GM12864 (cell line): ENCODE data around the gene PDGFA.

Source experiments
- DNase-seq: peaks from one replicate; pipeline ENCODE4 v3.0.0-alpha.2; 2011; ENCODE audit warnings: low read depth
- H3K4me3 ChIP-seq: 2 replicates; pipeline ENCODE4 v1.5.1; 2011; ENCODE audit warnings: mild to moderate bottlenecking, low read depth, low read length, control low read depth
- CTCF ChIP-seq: IDR thresholded peaks from 2 replicates; pipeline ENCODE4 v1.5.1; 2011; ENCODE audit warnings: low read depth, mild to moderate bottlenecking, moderate library complexity, low read length, control low read depth, inconsistent platforms; ENCODE audit errors: missing control alignments

The PDGFA gene

GRCh38 chr7:471191-471865 is 48.3 kb downstream of the PDGFA start:
- no peak for TF ChIP-seq CTCF
- DNase-seq, result no peak
- no peak overlapping the region for H3K4me3 ChIP-seq

DNA sequence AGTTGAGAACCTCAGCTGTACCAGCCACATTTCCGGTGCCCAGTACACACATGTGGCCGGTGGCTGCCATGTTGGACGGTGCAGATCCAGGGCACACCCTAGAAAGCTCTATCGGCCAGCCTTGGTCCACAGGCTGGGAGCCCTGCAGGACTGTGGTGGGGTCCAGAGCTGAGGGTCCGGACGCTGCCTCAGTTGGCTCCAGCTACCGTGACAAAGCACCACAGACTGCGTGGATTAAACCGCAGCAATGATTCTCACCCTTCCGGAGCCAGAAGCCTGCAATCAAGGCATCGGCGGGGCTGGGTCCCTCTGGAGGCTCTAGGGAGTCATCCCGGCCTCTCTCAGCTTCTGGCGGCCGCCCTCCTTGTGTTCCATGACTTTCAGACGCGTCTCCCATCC is 50.1 kb downstream of the PDGFA start:
- TF ChIP-seq CTCF, result no peak
- no peak for DNase-seq
- H3K4me3 ChIP-seq, result no peak overlapping the region

GRCh38 chr7:468681-469562 is 50.7 kb downstream of the PDGFA start:
- no peak for TF ChIP-seq CTCF
- DNase-seq, result no peak
- no peak overlapping the region for H3K4me3 ChIP-seq

DNA sequence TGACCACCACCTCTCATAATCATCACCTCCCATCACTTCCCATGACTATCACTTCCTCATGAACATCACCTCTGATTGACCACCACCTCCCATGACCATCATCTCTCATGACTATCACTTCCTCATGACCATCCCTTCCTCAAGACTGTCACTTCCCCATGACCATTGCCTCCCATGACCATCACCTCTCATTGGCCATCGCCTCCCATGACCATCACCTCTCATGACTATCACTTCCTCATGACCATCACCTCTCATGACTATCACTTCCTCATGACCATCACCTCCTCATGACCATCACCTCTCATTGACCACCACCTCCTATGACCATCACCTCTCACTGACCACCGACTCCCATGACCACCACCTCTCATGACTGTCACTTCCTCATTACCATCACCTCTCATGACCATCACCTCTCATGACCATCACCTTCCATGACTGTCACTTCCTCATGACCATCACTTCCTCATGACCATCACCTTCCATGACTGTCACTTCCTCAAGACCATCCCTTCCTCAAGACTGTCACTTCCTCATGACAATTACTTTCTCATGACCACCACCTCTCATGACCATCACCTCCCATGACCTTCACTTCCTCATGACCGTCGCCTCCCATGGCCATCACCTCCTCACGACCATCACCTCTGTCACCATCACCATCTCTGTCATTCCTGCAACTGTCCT is 51.6 kb downstream of the PDGFA start:
- TF ChIP-seq CTCF, result no peak
- no peak for DNase-seq
- H3K4me3 ChIP-seq, result no peak overlapping the region

- no peak overlapping the region for H3K4me3 ChIP-seq
- no peak for TF ChIP-seq CTCF
- no peak for DNase-seq
Measured at GRCh38 chr7:467393-467828, 52.2 kb downstream of the PDGFA start.

DNA sequence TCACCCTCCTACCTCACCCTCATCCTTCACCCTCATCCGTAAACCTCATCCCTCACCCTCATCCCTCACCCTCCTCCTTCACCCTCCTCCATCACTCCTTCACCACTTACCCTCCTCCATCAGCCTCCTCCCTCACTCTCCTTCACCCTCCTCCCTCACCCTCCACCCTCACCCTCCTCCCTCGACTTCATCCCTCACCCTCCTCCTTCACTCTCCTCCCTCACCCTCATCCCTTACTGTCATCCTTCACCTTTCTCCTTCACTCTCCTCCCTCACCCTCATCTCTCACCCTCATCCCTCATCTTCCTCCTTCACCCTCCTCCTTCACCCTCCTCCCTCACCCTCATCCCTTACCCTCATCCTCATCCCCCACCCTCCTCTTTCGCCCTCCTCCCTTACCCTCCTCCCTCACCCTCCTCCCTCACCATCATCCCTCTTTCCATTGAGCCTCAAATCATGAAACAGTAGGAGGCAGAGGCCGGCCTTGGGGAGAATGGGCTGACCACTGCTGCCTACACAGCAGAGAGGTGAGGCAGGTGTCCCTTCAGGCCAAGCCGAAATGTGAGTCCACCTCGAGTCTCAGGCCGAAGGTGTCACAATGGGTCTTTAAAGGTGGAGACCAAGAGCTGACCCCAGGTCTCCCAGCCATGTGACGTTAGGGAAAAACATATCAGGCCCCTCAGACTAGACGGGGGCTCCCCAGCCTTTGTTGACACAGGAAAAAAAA is 53.0 kb downstream of the PDGFA start:
- DNase-seq, result no peak
- TF ChIP-seq CTCF, result no peak
- no peak overlapping the region for H3K4me3 ChIP-seq
